Gastrocnemius medialis (tissue), 4 donors: ENCODE measurements around the gene CHCHD10. TPM values are rescaled to one million over a fixed set of nuclear protein-coding genes. Genes with fewer than 3 reads are reported as not detected.

Source experiments
- ATAC-seq, 2 donors: fragments of 150-250 bp; one replicate each; pipeline ENCODE4 v1.9.1; 2016
- DNase-seq, 2 donors: peaks; one replicate each; pipeline ENCODE4 v3.0.0-alpha.2; 2019
- H3K27ac ChIP-seq, 4 donors: fragments of 200-600 bp; sonication (generic); 1 replicate in 1 of 4; 2 replicates in 3 of 4; pipeline ENCODE4 v1.5.1; 2016 to 2018; ENCODE audit warnings: mild to moderate bottlenecking in 2 of 4, moderate library complexity in 1 of 4
- H3K27me3 ChIP-seq, 3 donors: fragments of 200-600 bp; sonication (generic) in 2 of 3; 1 replicate in 1 of 3; 2 replicates in 2 of 3; pipeline versions ENCODE4 v1.5.1 to v1.6.0; 2016 to 2019; ENCODE audit warnings: mild to moderate bottlenecking in 1 of 3, moderate library complexity in 1 of 3
- H3K36me3 ChIP-seq, 2 donors: fragments of 200-600 bp; sonication (generic) in 1 of 2; one replicate each; pipeline ENCODE4 v1.5.1; 2017 to 2018
- H3K4me1 ChIP-seq, 2 donors: fragments of 200-600 bp; sonication (generic) in 1 of 2; one replicate each; pipeline ENCODE4 v1.5.1; 2016 to 2017; ENCODE audit warnings: mild to moderate bottlenecking in 2 of 2
- H3K4me3 ChIP-seq, 4 donors: fragments of 200-600 bp; sonication (generic) in 3 of 4; 1 replicate in 1 of 4; 2 replicates in 3 of 4; pipeline ENCODE4 v1.5.1; 2016 to 2019; ENCODE audit warnings: mild to moderate bottlenecking in 2 of 4
- H3K9me3 ChIP-seq, 3 donors: fragments of 200-600 bp; sonication (generic) in 2 of 3; 1 replicate in 1 of 3; 2 replicates in 2 of 3; pipeline ENCODE4 v1.5.1; 2016 to 2019
- CTCF ChIP-seq, 5 experiments: fragments of 450-650 bp in 3 of 5; fragments of 200-600 bp in 2 of 5; sonication (generic) in 2 of 5; IDR thresholded peaks in 4 of 5; conservative IDR thresholded peaks in 1 of 5; 1 replicate in 4 of 5; 2 replicates in 1 of 5; pipeline ENCODE4 v1.5.1; 2016 to 2019; ENCODE audit warnings: antibody characterized with exemption in 5 of 5, mild to moderate bottlenecking in 3 of 5, moderate library complexity in 3 of 5
- POLR2A ChIP-seq, 2 donors: fragments of 450-650 bp; IDR thresholded peaks; one replicate each; pipeline ENCODE4 v1.6.1; 2017; ENCODE audit warnings: antibody characterized with exemption in 2 of 2, mild to moderate bottlenecking in 2 of 2, moderate library complexity in 2 of 2
- in situ Hi-C, 4 donors: fragments of 200-750 bp; cut with MboI; loops; one replicate each; pipeline versions ENCODE4 v1.15.0 to v1.8.0; 2017; ENCODE audit warnings: low sequenced_read_pairs in 4 of 4
- intact Hi-C: fragments of 100-400 bp; cut with DNase I; formaldehyde crosslinking; loops from one replicate; pipeline ENCODE4 v1.15.1; 2023; ENCODE audit warnings: low total_unique reads
- total RNA-seq, 4 donors: library from RNA; depleted of rRNA; stranded (reverse); fragments of >200 nt; gene quantifications; one replicate each; pipeline versions ENCODE4 v1.1.0 to v1.2.3, GENCODE V29; 2016

CHCHD10 gene
- total RNA-seq, 4 donors from 2014 or later = 157 to 290 (median 181) TPM

GRCh38 chr22:23774922-23775436 lies 7.2 kb upstream of the CHCHD10 start:
- Histone ChIP-seq H3K27me3 (no peaks in the 10 kb centered on the region), H3K4me1 (peaks cover 2 to 10% of the 10 kb centered on the region in 2 donors), H3K4me3 (no peak overlapping the region), H3K9me3 (no peaks in the 10 kb centered on the region), H3K27ac (no peak overlapping the region), H3K36me3 (no peaks in the 10 kb centered on the region)
- in situ Hi-C loops (loop anchor here in 3 of 4 donors (5.0 to 10.0 kb wide), 3 partner anchors 70 to 77 kb away; no protein-coding TSS in a partner anchor), intact Hi-C loops (no loop called here)
- DNase-seq (no peak), ATAC-seq (no peak)
- TF ChIP-seq CTCF (IDR thresholded peaks at IDR 0.05 in 4 of 5, conservative IDR thresholded peaks at IDR 0.05 in 1 of 5) = no peak
- TF ChIP-seq POLR2A (IDR thresholded peaks at IDR 0.05) = no peak

GRCh38 chr22:23774114-23774921 lies 6.5 kb upstream of the CHCHD10 start:
- Histone ChIP-seq H3K4me3 (no peak overlapping the region), H3K9me3 (no peaks in the 10 kb centered on the region), H3K27me3 (no peaks in the 10 kb centered on the region), H3K4me1 (peaks cover 2 to 11% of the 10 kb centered on the region in 2 donors), H3K36me3 (no peaks in the 10 kb centered on the region), H3K27ac (no peak overlapping the region)
- in situ Hi-C loops (loop anchor here in 3 of 4 donors (5.0 to 10.0 kb wide), 3 partner anchors 70 to 78 kb away; no protein-coding TSS in a partner anchor), intact Hi-C loops (no loop called here)
- no peak for ATAC-seq
- TF ChIP-seq CTCF (IDR thresholded peaks at IDR 0.05 in 4 of 5, conservative IDR thresholded peaks at IDR 0.05 in 1 of 5) (no peak), POLR2A (IDR thresholded peaks at IDR 0.05) (no peak)
- DNase-seq = no peak

- H3K27ac ChIP-seq = no peak overlapping the region
- in situ Hi-C loops (loop anchor here in 3 of 4 donors (5.0 to 10.0 kb wide), 3 partner anchors 71 to 79 kb away; no protein-coding TSS in a partner anchor), intact Hi-C loops (no loop called here)
- H3K4me3 ChIP-seq = peak overlapping the region in 2 of 4 donors; percentile 29 to 62
- ATAC-seq = no peak
- TF ChIP-seq CTCF (IDR thresholded peaks at IDR 0.05 in 4 of 5, conservative IDR thresholded peaks at IDR 0.05 in 1 of 5) (no peak), POLR2A (IDR thresholded peaks at IDR 0.05) (no peak)
- no peaks in the 10 kb centered on the region for H3K36me3 ChIP-seq
- no peak for DNase-seq
- H3K4me1 ChIP-seq = peaks cover 10 to 16% of the 10 kb centered on the region in 2 donors
- no peaks in the 10 kb centered on the region for H3K27me3 ChIP-seq
- H3K9me3 ChIP-seq = no peaks in the 10 kb centered on the region
Observed at GRCh38 chr22:23773483-23774113, 5.8 kb upstream of the CHCHD10 start.

GRCh38 chr22:23772649-23773473 lies 5.1 kb upstream of the CHCHD10 start, which contains the start of gene MMP11:
Gene MMP11 (plus strand): TSS chr22:23772849. CDS start chr22:23772871, 22 bp downstream.
- Histone ChIP-seq H3K27ac (peak within 1 kb of the TSS in 3 of 4 donors; percentile 45 to 51 (median 47)), H3K27me3 (no peaks in the 10 kb centered on the region), H3K36me3 (no peaks in the 10 kb centered on the region), H3K4me3 (peak within 1 kb of the TSS; percentile 37 to 62 (median 54)), H3K4me1 (peaks cover 11 to 16% of the 10 kb centered on the region in 2 donors), H3K9me3 (no peaks in the 10 kb centered on the region)
- ATAC-seq = no peak
- no peak for DNase-seq
- TF ChIP-seq POLR2A (IDR thresholded peaks at IDR 0.05) (no peak), CTCF (IDR thresholded peaks at IDR 0.05 in 4 of 5, conservative IDR thresholded peaks at IDR 0.05 in 1 of 5) (no peak)
- intact Hi-C loops (no loop called here), in situ Hi-C loops (loop anchor here in 3 of 4 donors (5.0 to 10.0 kb wide), 3 partner anchors 72 to 79 kb away; no protein-coding TSS in a partner anchor)
